Measurements from ENCODE around the gene HNRNPR.

HNRNPR gene

GRCh38 chr1:23282957-23283356, 61.1 kb downstream of the HNRNPR start:
- Histone ChIP-seq H3K36me3 (ENCODE audit: control insufficient read depth in 2 of 2, insufficient read depth in 1 of 2, low read length in 2 of 2) (peaks cover 26 to 90% of the 10 kb centered on the region in 2 experiments), H3K4me1 (ENCODE audit: control insufficient read depth, insufficient read depth, low read length) (peaks cover 8% of the 10 kb centered on the region; the same call in 1 of the 2 replicates), H3K9me3 (ENCODE audit: control insufficient read depth, insufficient read depth, low read depth, low read length) (no peaks in the 10 kb centered on the region), H3K4me3 (ENCODE audit: low read depth, low read length) (no peak overlapping the region), H3K27ac (ENCODE audit: extremely low read depth, low read depth, low read length) (no peak overlapping the region)
- ChIA-PET POLR2A (interaction anchor here (1.3 kb wide), 1 partner anchor 13 kb away, joined by 3 read pairs; no protein-coding TSS in a partner anchor), CTCF (interaction anchor here (0.7 to 1.4 kb wide), 2 partner anchors 121 to 126 kb away, joined by 3 to 4 read pairs; no protein-coding TSS in a partner anchor)
- peak; percentile 62 for TF ChIP-seq PRDM1 (tag by site-specific recombination; IDR thresholded peaks at IDR 0.05)
- peak; percentile 44; the same call in 1 of the 2 replicates for TF ChIP-seq KLF1 (tag by site-specific recombination; IDR thresholded peaks at IDR 0.05)
- TF ChIP-seq ZNF629 (tag by site-specific recombination; IDR thresholded peaks at IDR 0.05), result peak; percentile 40; the same call in 1 of the 2 replicates
- TF ChIP-seq ZNF394 (tag by site-specific recombination; IDR thresholded peaks at IDR 0.05; ENCODE audit: borderline replicate concordance), result no peak
- no peak for TF ChIP-seq ZNF449 (tag by site-specific recombination; IDR thresholded peaks at IDR 0.05)
- peak; percentile 87 for TF ChIP-seq PRDM10 (tag by site-specific recombination; IDR thresholded peaks at IDR 0.05)
- no peak for TF ChIP-seq ZNF792 (tag by site-specific recombination; IDR thresholded peaks at IDR 0.05)
- TF ChIP-seq ZNF23 (tag by site-specific recombination; IDR thresholded peaks at IDR 0.05; ENCODE audit: borderline replicate concordance), result no peak
- 0 out of 2 replicates have a peak, but pooled peaks have one; percentile 16 for TF ChIP-seq ATF2 (tag by site-specific recombination; IDR thresholded peaks at IDR 0.05; ENCODE audit: low read depth)
- TF ChIP-seq ELK4 (IDR thresholded peaks at IDR 0.05; ENCODE audit: borderline replicate concordance, low read depth, low read length), result no peak
- peak; percentile 49; the same call in 1 of the 2 replicates for TF ChIP-seq ZNF600 (tag by site-specific recombination; IDR thresholded peaks at IDR 0.05)
- no peak for TF ChIP-seq TRIM28 (IDR thresholded peaks at IDR 0.05; ENCODE audit: borderline replicate concordance, low read length)
- TF ChIP-seq ZNF362 (tag by site-specific recombination; IDR thresholded peaks at IDR 0.05), result no peak
- peak; percentile 89 for TF ChIP-seq SP7 (tag by site-specific recombination; IDR thresholded peaks at IDR 0.05)
- no peak for TF ChIP-seq ZNF785 (tag by site-specific recombination; IDR thresholded peaks at IDR 0.05)
- peak; percentile 40; the same call in 1 of the 2 replicates for TF ChIP-seq TSHZ1 (tag by site-specific recombination; IDR thresholded peaks at IDR 0.05; ENCODE audit: borderline replicate concordance)
- TF ChIP-seq ZNF274 (IDR thresholded peaks at IDR 0.05; ENCODE audit: low read length), result no peak
- TF ChIP-seq ZNF274 (tag by site-specific recombination; IDR thresholded peaks at IDR 0.05; ENCODE audit: borderline replicate concordance), result no peak
- no peak for TF ChIP-seq SALL2 (tag by site-specific recombination; IDR thresholded peaks at IDR 0.05; ENCODE audit: borderline replicate concordance)
- peak; percentile 48; the same call in 1 of the 2 replicates for TF ChIP-seq ZEB2 (tag by site-specific recombination; IDR thresholded peaks at IDR 0.05)
- TF ChIP-seq ZNF660 (tag by site-specific recombination; IDR thresholded peaks at IDR 0.05), result peak; percentile 47; the same call in 1 of the 2 replicates
- no peak for TF ChIP-seq ZNF513 (tag by site-specific recombination; IDR thresholded peaks at IDR 0.05)
- TF ChIP-seq ZNF311 (tag by site-specific recombination; IDR thresholded peaks at IDR 0.05; ENCODE audit: borderline replicate concordance), result no peak
